ENCODE results near the gene VPS26C.

The VPS26C gene

DNA sequence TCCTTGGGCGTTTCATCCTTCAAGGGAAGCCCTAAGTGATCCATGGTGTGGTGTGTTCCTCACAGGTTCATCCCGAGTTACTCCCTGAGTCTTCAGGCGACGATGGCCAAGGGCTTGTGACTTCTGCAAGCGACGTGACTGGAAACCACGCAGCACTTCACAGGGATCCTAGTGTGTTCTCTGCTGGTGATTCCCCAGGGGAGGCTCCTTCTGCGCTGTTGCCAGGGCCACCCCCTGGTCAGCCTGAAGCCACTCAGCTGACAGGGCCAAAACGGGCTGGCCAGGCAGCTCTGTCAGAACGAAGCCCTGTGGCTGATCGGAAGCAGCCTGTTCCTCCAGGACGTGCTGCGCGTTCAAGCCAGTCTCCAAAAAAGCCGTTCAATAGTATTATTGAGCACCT, 71.5 kb downstream of the VPS26C start:
- TF ChIP-seq, protein P1, sequence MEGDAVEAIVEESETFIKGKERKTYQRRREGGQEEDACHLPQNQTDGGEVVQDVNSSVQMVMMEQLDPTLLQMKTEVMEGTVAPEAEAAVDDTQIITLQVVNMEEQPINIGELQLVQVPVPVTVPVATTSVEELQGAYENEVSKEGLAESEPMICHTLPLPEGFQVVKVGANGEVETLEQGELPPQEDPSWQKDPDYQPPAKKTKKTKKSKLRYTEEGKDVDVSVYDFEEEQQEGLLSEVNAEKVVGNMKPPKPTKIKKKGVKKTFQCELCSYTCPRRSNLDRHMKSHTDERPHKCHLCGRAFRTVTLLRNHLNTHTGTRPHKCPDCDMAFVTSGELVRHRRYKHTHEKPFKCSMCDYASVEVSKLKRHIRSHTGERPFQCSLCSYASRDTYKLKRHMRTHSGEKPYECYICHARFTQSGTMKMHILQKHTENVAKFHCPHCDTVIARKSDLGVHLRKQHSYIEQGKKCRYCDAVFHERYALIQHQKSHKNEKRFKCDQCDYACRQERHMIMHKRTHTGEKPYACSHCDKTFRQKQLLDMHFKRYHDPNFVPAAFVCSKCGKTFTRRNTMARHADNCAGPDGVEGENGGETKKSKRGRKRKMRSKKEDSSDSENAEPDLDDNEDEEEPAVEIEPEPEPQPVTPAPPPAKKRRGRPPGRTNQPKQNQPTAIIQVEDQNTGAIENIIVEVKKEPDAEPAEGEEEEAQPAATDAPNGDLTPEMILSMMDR (IDR thresholded peaks at IDR 0.05; ENCODE audit: insufficient read depth, low read length, missing control alignments): no peak
- H3K4me3 ChIP-seq (ENCODE audit: low read depth, low read length): no peak overlapping the region
- DNase-seq (ENCODE audit: low read depth, low spot score): no peak
- ChIA-PET CTCF (interaction anchor here (1.2 kb wide), 1 partner anchor 170 kb away, joined by 3 read pairs; no protein-coding TSS in a partner anchor), POLR2A (no interaction called here)

DNA sequence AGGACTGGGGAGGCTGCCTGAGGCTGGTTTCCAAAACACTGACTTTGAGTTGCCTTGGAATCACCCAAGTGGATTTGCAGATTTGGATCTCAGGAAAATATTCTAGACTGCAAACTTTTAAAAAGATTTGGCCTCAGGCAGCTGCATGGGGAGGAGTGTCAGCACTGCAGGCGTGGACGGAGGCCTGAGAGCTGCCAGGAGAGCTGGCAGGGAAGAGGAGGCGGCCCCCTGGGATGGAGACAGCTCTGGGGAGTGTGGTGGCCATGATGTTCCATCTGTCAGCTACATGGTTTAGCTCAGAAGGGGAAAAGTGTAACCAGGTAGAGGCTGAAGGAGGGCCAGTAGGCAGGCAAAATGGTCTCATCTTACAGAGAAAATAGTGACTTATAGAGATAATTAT, 72.1 kb downstream of the VPS26C start:
- no peak for DNase-seq (ENCODE audit: low read depth, low spot score)
- TF ChIP-seq, protein P1 (IDR thresholded peaks at IDR 0.05; ENCODE audit: insufficient read depth, low read length, missing control alignments): no peak
- H3K4me3 ChIP-seq (ENCODE audit: low read depth, low read length): no peak overlapping the region
- ChIA-PET POLR2A (no interaction called here), CTCF (interaction anchor here (1.2 kb wide), 1 partner anchor 170 kb away, joined by 3 read pairs; no protein-coding TSS in a partner anchor)

DNA sequence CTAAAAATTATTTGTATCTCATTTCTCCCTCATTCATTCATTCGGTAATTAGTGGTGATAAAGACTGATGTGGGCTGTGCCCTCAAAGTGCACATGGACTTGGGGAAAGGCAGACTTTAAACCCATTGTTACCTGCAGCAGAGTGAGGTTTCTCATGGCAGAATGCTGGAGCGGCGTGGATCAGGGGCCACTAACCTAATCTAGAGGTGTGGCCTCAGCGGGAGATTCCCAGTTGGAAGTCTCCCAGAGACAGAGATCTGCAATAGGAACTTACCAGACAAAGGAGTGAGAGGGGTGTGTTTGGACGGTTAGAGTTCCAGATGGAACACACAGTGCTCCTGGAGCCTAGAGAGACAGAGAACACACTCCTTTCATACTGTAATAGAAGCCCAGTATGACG, 73.5 kb downstream of the VPS26C start:
- ChIA-PET CTCF (no interaction called here), POLR2A (no interaction called here)
- TF ChIP-seq, protein P1 (IDR thresholded peaks at IDR 0.05; ENCODE audit: insufficient read depth, low read length, missing control alignments): no peak
- no peak overlapping the region for H3K4me3 ChIP-seq (ENCODE audit: low read depth, low read length)
- no peak for DNase-seq (ENCODE audit: low read depth, low spot score)

DNA sequence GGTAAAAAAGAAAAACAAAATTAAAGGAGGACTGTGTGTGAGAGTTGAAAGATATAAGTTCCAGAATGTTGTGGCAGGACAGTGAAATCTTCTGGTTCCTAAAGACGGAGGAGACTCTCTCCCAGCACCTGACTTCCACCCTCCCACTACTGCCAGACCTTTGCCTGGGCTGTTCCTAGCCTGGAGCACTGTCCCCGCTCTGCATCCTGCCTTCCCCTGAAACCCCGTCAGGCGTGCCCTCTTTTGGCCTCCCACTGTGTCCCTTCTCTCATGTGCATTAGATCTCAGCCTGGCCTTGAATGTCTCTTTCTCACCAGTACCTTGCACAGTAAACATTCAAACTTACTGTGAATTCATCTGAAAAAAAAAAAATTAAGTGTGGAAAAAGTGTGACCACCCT, 74.1 kb downstream of the VPS26C start:
- TF ChIP-seq, protein P1 (IDR thresholded peaks at IDR 0.05; ENCODE audit: insufficient read depth, low read length, missing control alignments): no peak
- POLR2A ChIA-PET: no interaction called here

DNA sequence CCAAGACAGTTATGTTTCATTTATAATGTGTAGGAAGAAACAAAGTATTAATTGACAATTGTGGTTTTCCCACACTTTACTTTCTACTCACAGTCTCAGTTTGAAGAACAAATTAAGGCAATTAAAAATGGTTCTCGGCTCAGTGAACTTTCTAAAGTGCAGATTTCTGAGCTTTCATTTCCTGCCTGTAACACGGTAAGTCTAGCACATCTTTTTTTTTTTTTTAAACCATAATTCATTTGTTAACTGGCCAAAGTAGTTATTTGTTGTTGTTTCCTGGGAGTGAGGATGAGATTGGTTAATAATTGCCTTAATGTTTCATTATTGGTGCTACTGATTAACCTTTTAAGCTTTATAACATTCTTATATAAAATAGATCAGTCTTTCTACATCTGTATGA, 75.1 kb downstream of the VPS26C start:
- DNase-seq (ENCODE audit: low read depth, low spot score): no peak

More for the DNA sequence above, 74.1 kb downstream of the VPS26C start:
- DNase-seq (ENCODE audit: low read depth, low spot score): no peak
- H3K4me3 ChIP-seq (ENCODE audit: low read depth, low read length): no peak overlapping the region
- CTCF ChIA-PET: no interaction called here

DNA sequence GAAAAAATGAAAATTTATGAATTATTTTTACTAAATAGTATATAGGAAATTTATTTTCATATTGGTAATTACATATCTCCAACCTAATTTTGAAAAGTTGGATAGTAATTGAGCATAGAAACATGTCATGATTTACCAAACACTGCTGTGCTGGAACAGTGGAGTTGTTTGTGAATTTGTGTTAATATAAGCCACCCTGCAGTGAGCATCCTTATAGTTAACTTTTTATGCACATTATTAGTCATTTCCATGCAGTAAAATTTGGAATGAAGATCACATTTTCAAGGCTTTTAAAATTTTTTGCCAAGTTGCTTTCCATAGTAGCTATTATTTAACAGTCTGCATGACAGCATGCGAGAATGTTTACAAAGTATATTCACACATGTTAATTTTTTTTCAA, 78.3 kb downstream of the VPS26C start:
- POLR2A ChIA-PET: no interaction called here

More for the DNA sequence above, 75.1 kb downstream of the VPS26C start:
- H3K4me3 ChIP-seq (ENCODE audit: low read depth, low read length): no peak overlapping the region
- TF ChIP-seq, protein P1 (IDR thresholded peaks at IDR 0.05; ENCODE audit: insufficient read depth, low read length, missing control alignments): no peak
- ChIA-PET POLR2A (no interaction called here), CTCF (no interaction called here)

More for the DNA sequence above, 78.3 kb downstream of the VPS26C start:
- H3K4me3 ChIP-seq (ENCODE audit: low read depth, low read length): no peak overlapping the region
- no peak for DNase-seq (ENCODE audit: low read depth, low spot score)
- CTCF ChIA-PET: no interaction called here
- TF ChIP-seq, protein P1 (IDR thresholded peaks at IDR 0.05; ENCODE audit: insufficient read depth, low read length, missing control alignments): no peak

Data from AG04449 (cell line).